Neural crest cell (in vitro differentiated cells): ENCODE measurements around the gene GGN. TPM values are rescaled to one million over a fixed set of nuclear protein-coding genes. Genes with fewer than 3 reads are reported as not detected.

Experiments
- DNase-seq: peaks from one replicate; pipeline ENCODE4 v3.0.0; 2021; ENCODE audit warnings: low read depth, mixed read lengths, low spot score
- H3K27ac Mint-ChIP-seq: one replicate; pipeline ENCODE4 v1.8.0; 2021; ENCODE audit warnings: mild to moderate bottlenecking, mixed read lengths; ENCODE audit not compliant: unreplicated experiment
- H3K27me3 Mint-ChIP-seq: 2 replicates; pipeline ENCODE4 v1.8.0; 2021; ENCODE audit warnings: low read depth, mild to moderate bottlenecking, mixed read lengths
- H3K36me3 Mint-ChIP-seq: 2 replicates; pipeline ENCODE4 v1.8.0; 2021; ENCODE audit warnings: low read depth, mild to moderate bottlenecking, mixed read lengths
- H3K4me1 Mint-ChIP-seq: 2 replicates; pipeline ENCODE4 v1.8.0; 2021; ENCODE audit warnings: mixed read lengths
- H3K4me3 Mint-ChIP-seq: one replicate; pipeline ENCODE4 v1.8.0; 2021; ENCODE audit warnings: mild to moderate bottlenecking, mixed read lengths
- H3K9me3 Mint-ChIP-seq: 2 replicates; pipeline ENCODE4 v1.8.0; 2021; ENCODE audit warnings: mixed read lengths
- CTCF ChIP-seq: fragments of 200-600 bp; sonication (generic); conservative IDR thresholded peaks from 2 replicates; pipeline ENCODE4 v1.5.0; 2021; ENCODE audit warnings: antibody characterized with exemption, mild to moderate bottlenecking
- total RNA-seq: library from RNA; stranded (reverse); gene quantifications from 2 replicates; pipeline ENCODE4 v1.2.1, GENCODE V29; 2021

Gene GGN
- total RNA-seq, 1 donor from 2014 or later: 1.4 TPM

- peak overlapping the region; percentile 92 for H3K4me3 Mint-ChIP-seq
- peak; percentile 91 for DNase-seq
- H3K27me3 Mint-ChIP-seq: no peaks in the 10 kb centered on the region
- H3K27ac Mint-ChIP-seq: peak overlapping the region; percentile 85
- H3K4me1 Mint-ChIP-seq: peaks cover 17% of the 10 kb centered on the region
- no peaks in the 10 kb centered on the region for H3K36me3 Mint-ChIP-seq
- no peak for TF ChIP-seq CTCF
- H3K9me3 Mint-ChIP-seq: no peaks in the 10 kb centered on the region
Measured at GRCh38 chr19:38336638-38337359, 51.0 kb downstream of the GGN start.

- no peak for TF ChIP-seq CTCF
- Mint-ChIP-seq H3K27ac (peak overlapping the region; percentile 91), H3K4me3 (peak overlapping the region; percentile 92), H3K27me3 (no peaks in the 10 kb centered on the region), H3K9me3 (no peaks in the 10 kb centered on the region), H3K36me3 (no peaks in the 10 kb centered on the region), H3K4me1 (peaks cover 17% of the 10 kb centered on the region)
- peak; percentile 89 for DNase-seq
Measured at GRCh38 chr19:38335949-38336637, 51.7 kb downstream of the GGN start.

Other genes starting within 250 kb of the GGN start
- 31.7 and 35.5 TPM in 2 replicates for gene DPF1, start 163.8 kb downstream of the GGN start, total RNA-seq
- gene PPP1R14A, start 131.7 kb downstream of the GGN start, total RNA-seq: 1.2 and 1.7 TPM in 2 replicates
- gene SPINT2, start 123.5 kb downstream of the GGN start, total RNA-seq: 9.2 and 9.6 TPM in 2 replicates
- not detected in 2 replicates for gene C19orf33, start 83.8 kb downstream of the GGN start, total RNA-seq
- gene YIF1B, start 72.1 kb downstream of the GGN start, total RNA-seq: 43.7 and 45.7 TPM in 2 replicates
- gene KCNK6, start 68.2 kb downstream of the GGN start, total RNA-seq: not detected in 2 replicates
- 5.0 and 6.0 TPM in 2 replicates for gene CATSPERG, start 52.2 kb downstream of the GGN start, total RNA-seq
- 186 and 190 TPM in 2 replicates for gene PSMD8, start 13.5 kb downstream of the GGN start, total RNA-seq
- 11.2 and 12.0 TPM in 2 replicates for gene SPRED3, start 663 bp upstream of the GGN start, total RNA-seq
- gene FAM98C, start 15.1 kb upstream of the GGN start, total RNA-seq: 10.6 and 11.8 TPM in 2 replicates
- gene RASGRP4, start 38.2 kb upstream of the GGN start, total RNA-seq: 0.43 and 0.58 TPM in 2 replicates
- gene RYR1, start 45.7 kb upstream of the GGN start, total RNA-seq: 1.1 and 1.5 TPM in 2 replicates
- gene MAP4K1, start 229.9 kb upstream of the GGN start, total RNA-seq: 1.5 and 3.4 TPM in 2 replicates
- 255 TPM in 2 replicates for gene EIF3K, start 231.2 kb upstream of the GGN start, total RNA-seq